ENCODE results near the gene AMH.

DNA sequence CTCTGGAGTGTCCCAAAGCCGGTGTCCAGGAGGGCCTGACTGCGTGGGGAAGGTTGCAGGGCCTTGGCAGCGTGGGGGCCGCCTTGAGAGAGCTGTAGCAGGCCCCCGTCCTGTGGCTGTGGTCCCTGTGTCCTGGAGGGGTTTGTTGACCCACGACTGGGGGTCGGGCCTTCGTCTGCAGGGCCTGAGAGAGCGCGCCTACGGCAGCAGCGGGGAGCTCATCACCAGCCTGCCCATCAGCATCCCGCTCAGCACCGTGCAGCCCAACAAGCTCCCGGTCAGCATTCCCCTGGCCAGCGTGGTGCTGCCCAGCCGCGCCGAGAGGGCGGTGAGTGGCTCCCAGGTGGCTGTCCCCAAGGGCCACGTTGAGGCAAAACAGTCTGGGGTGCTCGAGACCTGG, 31.5 kb upstream of the AMH start:
- no peak for TF ChIP-seq POLR2A (IDR thresholded peaks at IDR 0.05; ENCODE audit: low read depth, low read length)
- TF ChIP-seq, protein P1, sequence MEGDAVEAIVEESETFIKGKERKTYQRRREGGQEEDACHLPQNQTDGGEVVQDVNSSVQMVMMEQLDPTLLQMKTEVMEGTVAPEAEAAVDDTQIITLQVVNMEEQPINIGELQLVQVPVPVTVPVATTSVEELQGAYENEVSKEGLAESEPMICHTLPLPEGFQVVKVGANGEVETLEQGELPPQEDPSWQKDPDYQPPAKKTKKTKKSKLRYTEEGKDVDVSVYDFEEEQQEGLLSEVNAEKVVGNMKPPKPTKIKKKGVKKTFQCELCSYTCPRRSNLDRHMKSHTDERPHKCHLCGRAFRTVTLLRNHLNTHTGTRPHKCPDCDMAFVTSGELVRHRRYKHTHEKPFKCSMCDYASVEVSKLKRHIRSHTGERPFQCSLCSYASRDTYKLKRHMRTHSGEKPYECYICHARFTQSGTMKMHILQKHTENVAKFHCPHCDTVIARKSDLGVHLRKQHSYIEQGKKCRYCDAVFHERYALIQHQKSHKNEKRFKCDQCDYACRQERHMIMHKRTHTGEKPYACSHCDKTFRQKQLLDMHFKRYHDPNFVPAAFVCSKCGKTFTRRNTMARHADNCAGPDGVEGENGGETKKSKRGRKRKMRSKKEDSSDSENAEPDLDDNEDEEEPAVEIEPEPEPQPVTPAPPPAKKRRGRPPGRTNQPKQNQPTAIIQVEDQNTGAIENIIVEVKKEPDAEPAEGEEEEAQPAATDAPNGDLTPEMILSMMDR (conservative IDR thresholded peaks at IDR 0.05; ENCODE audit: low read depth, low read length) = no peak
- TF ChIP-seq CEBPB (IDR thresholded peaks at IDR 0.05; ENCODE audit: low read depth, low read length) = no peak
- no peak for TF ChIP-seq RAD21 (IDR thresholded peaks at IDR 0.05; ENCODE audit: low read length)
- TF ChIP-seq RFX5 (IDR thresholded peaks at IDR 0.05; ENCODE audit: low read depth, low read length) = no peak
- TF ChIP-seq BHLHE40 (IDR thresholded peaks at IDR 0.05; ENCODE audit: low read depth, low read length) = no peak

Measured in IMR-90 (cell line).